Activated naive CD4-positive, alpha-beta T cell treated with anti-CD3 and anti-CD28 coated beads, Interleukin-2, amount 10 ng/mL, durations not matched to agents 7 days and 5 days (primary cell): ENCODE data around the gene ITPKB.

Experiments used
- CTCF ChIA-PET: fragments of 350-600 bp; sonication (Branson Sonifier 250); formaldehyde crosslinking; loops from one replicate; lab custom pipeline; 2021; ENCODE audit warnings: antibody characterized with exemption; lab: Charles Lee
- DNase-seq: peaks from one replicate; pipeline ENCODE4 v3.0.0-alpha.2; 2020
- H3K27ac Mint-ChIP-seq: one replicate; pipeline ENCODE4 v1.8.0; 2021; ENCODE audit warnings: mild to moderate bottlenecking, moderate library complexity, mixed read lengths
- H3K27me3 Mint-ChIP-seq: one replicate; pipeline ENCODE4 v1.8.0; 2021; ENCODE audit warnings: mild to moderate bottlenecking, mixed read lengths
- H3K36me3 Mint-ChIP-seq: one replicate; pipeline ENCODE4 v1.8.0; 2021; ENCODE audit warnings: mixed read lengths
- H3K4me1 Mint-ChIP-seq: one replicate; pipeline ENCODE4 v1.8.0; 2021; ENCODE audit warnings: mixed read lengths
- H3K4me3 Mint-ChIP-seq: one replicate; pipeline ENCODE4 v1.8.0; 2021; ENCODE audit warnings: mild to moderate bottlenecking, moderate library complexity, mixed read lengths
- H3K9me3 Mint-ChIP-seq: one replicate; pipeline ENCODE4 v1.8.0; 2021; ENCODE audit warnings: mixed read lengths

ITPKB gene

DNA sequence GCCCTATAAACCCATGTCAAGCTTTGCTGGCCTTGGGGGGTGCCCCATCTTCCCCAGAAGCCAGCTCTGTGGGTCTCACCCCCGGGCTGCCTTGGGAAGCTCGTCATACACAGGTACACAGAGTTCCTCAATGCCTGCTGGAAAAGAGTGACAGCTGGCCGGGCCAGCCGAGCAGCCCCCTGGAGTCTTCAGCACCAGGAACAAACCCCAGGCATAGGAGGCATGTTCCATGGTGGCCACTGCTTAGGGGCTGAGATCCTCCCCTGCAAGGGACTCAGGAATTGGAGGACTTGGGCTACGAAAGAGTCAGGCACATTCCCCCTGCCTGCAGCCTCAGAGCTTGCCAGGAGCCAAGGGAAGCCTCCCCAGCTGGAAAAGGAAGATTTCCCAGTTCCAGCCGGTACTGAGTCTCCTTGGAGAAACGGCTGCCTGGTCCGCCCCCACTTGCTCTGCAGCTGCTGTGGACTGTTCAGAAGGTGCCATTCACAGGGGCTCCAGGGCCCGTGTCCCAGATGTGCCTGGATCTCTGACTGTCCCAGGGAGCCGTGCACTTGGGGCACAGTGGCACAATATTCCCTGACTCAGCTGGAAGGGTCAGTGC, 101.0 kb downstream of the ITPKB start:
- peak; percentile 17 for DNase-seq
- peaks cover 57% of the 10 kb centered on the region for H3K36me3 Mint-ChIP-seq
- H3K27ac Mint-ChIP-seq: peak overlapping the region; percentile 37
- H3K9me3 Mint-ChIP-seq: no peaks in the 10 kb centered on the region
- CTCF ChIA-PET: interaction anchor here (1.0 to 1.6 kb wide), 3 partner anchors 12 to 191 kb away, joined by 3 read pairs; no protein-coding TSS in a partner anchor
- no peak overlapping the region for H3K4me3 Mint-ChIP-seq
- peaks cover 54% of the 10 kb centered on the region for H3K4me1 Mint-ChIP-seq
- H3K27me3 Mint-ChIP-seq: peaks cover 4% of the 10 kb centered on the region

DNA sequence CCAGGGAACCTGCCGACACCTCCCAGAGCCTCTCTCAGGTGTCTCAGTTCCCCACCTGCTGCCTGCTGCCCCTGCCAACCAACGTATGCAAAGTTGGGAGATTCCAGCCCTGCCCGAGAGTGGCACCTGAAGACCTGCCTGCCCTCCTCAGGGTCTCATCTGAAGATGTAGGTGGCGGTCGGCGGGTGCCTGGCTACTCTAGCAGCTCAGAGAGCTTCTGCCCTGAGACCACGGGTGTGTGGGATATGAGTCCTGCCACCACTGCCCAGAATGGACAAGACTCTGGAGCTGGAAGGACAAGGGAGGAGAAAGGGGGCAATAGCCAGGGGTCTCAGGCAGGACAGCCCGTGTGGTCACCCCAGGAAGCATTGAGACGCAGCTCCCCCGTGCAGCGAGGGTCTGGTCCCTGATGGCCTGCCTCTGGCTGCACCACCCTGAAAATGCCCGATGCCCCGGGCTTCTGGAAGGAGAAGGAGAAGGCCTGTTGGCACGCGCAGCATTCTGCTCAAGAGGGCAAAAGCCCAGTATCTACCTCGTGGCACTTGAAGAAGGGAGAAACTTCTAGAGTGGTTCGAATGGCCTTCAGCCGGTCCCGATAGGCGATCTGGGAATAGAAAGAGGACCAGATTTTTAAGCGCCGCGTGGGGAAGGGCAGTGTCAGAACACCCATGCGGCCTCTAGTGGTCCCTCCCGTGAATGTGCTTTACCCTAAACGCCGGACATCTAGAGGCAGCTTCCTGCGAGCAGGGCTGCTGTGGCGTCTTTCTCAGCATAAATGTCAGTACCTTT, 101.7 kb downstream of the ITPKB start:
- CTCF ChIA-PET: interaction anchor here (1.0 to 1.6 kb wide), 3 partner anchors 11 to 191 kb away, joined by 3 read pairs; no protein-coding TSS in a partner anchor
- Mint-ChIP-seq H3K9me3 (no peaks in the 10 kb centered on the region), H3K36me3 (peaks cover 62% of the 10 kb centered on the region), H3K4me1 (peaks cover 55% of the 10 kb centered on the region), H3K27me3 (peaks cover 4% of the 10 kb centered on the region), H3K4me3 (no peak overlapping the region), H3K27ac (peak overlapping the region; percentile 43)
- DNase-seq: no peak

DNA sequence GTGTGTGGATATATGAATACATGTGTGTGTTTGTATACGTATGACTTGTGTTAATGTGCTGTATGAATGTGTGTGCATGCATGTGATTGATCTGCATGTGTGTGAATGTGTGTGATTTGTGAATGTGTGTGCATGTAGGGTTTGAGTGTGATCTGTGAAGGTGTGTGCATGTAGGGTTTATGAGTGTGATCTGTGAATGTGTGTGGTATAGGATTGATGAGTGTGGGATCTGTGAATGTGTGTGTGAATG, 102.3 kb downstream of the ITPKB start:
- Mint-ChIP-seq H3K9me3 (no peaks in the 10 kb centered on the region), H3K27ac (peak overlapping the region; percentile 43), H3K4me1 (peaks cover 55% of the 10 kb centered on the region), H3K27me3 (peaks cover 4% of the 10 kb centered on the region), H3K4me3 (no peak overlapping the region), H3K36me3 (peaks cover 61% of the 10 kb centered on the region)
- CTCF ChIA-PET: interaction anchor here (2.1 kb wide), 1 partner anchor 11 kb away, joined by 10 read pairs; no protein-coding TSS in a partner anchor
- no peak for DNase-seq

DNA sequence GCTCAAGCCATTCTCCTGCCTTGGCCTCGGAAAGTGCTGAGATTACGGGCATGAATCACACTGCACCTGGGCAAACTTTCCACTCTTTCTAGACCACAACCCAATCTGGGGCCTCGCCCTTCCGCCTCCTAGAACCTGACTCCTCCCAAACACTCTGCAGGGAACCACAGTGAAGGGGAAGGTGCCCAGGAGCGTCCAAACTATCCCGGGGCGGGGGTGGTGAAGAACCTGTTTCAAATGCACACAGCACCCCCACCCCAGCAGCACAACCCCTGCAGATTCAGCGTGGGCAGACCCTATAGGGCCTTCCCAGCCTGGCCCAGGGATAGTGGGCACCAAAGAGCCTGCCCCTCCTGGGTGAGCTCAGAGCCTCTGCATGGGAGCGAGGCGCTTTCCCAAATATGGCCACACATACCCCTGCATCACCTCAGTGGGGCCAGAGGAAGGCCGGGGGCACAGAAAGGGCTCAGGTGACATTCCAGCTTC, 103.6 kb downstream of the ITPKB start:
- Mint-ChIP-seq H3K27me3 (peaks cover 4% of the 10 kb centered on the region), H3K4me1 (peaks cover 57% of the 10 kb centered on the region), H3K27ac (peak overlapping the region; percentile 95), H3K36me3 (peaks cover 66% of the 10 kb centered on the region), H3K9me3 (no peaks in the 10 kb centered on the region), H3K4me3 (peak overlapping the region; percentile 62)
- CTCF ChIA-PET: interaction anchor here (0.8 to 5.6 kb wide), 13 partner anchors 8 to 247 kb away, joined by 3 to 75 read pairs (median 4); partner anchors contain the start of gene ITPKB
- DNase-seq: peak; percentile 70

DNA sequence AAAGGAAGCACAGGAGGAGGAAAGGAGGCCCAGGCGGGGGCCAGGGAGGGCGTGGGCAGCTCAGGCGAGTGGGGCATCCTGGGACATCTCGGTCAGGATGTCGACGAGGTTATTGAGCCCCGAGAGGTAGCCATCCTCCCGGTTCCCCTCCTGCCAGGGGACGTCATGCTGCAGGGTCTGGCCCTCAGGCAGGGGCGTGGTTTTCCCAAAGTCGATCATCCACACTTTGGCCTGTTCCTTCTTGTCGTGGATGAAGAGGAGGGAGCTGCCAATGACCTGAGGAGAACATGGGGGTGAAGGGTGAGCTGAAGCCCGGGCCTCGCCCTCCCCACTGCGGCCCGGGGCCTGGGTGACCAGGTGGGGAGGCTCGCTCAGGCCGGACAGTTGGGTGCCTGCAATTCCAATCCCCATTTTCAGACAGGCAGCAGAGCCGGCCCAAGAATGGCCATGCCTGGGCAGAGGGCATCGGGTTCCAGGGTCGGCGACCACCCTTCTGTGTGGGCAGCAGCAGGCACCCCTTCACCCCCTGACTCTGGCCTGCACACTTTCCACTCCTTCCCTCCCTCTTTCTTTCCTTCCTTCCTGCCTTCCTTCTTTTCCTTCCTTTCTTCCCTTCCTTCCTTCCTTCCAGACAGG, 104.4 kb downstream of the ITPKB start:
- peaks cover 55% of the 10 kb centered on the region for H3K4me1 Mint-ChIP-seq
- DNase-seq: no peak
- peaks cover 65% of the 10 kb centered on the region for H3K36me3 Mint-ChIP-seq
- H3K27me3 Mint-ChIP-seq: peaks cover 4% of the 10 kb centered on the region
- peak overlapping the region; percentile 95 for H3K27ac Mint-ChIP-seq
- peak overlapping the region; percentile 62 for H3K4me3 Mint-ChIP-seq
- CTCF ChIA-PET: interaction anchor here (0.7 to 5.6 kb wide), 21 partner anchors 8 to 248 kb away, joined by 3 to 75 read pairs (median 4); partner anchors contain the start of gene ITPKB
- H3K9me3 Mint-ChIP-seq: no peaks in the 10 kb centered on the region

DNA sequence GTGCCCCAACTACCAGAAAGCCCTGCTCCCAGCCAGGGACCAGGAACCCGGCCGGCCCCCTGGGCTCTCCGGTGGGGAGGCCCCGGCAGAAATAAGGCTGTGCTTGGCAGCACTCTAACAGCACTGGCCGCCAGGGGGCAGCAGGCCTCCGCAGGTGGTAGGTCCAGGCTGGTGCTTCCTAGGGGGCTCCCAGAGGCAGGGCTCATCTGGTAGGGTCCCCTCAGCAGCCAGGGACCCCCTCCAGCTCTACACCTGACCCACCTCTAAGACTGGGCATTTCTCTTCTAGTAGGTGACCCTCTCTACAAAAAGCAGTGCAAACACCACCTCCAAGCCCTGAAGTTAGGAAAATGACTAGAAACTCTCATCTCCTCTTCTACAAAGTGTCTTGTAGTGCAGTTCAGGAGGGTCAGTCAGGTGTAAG, 104.9 kb downstream of the ITPKB start:
- Mint-ChIP-seq H3K4me1 (peaks cover 52% of the 10 kb centered on the region), H3K4me3 (peak overlapping the region; percentile 35), H3K9me3 (no peaks in the 10 kb centered on the region), H3K27me3 (peaks cover 4% of the 10 kb centered on the region), H3K36me3 (peaks cover 62% of the 10 kb centered on the region), H3K27ac (peak overlapping the region; percentile 83)
- CTCF ChIA-PET: interaction anchor here (0.7 to 5.6 kb wide), 21 partner anchors 9 to 248 kb away, joined by 3 to 75 read pairs (median 4); no protein-coding TSS in a partner anchor
- DNase-seq: peak; percentile 86

DNA sequence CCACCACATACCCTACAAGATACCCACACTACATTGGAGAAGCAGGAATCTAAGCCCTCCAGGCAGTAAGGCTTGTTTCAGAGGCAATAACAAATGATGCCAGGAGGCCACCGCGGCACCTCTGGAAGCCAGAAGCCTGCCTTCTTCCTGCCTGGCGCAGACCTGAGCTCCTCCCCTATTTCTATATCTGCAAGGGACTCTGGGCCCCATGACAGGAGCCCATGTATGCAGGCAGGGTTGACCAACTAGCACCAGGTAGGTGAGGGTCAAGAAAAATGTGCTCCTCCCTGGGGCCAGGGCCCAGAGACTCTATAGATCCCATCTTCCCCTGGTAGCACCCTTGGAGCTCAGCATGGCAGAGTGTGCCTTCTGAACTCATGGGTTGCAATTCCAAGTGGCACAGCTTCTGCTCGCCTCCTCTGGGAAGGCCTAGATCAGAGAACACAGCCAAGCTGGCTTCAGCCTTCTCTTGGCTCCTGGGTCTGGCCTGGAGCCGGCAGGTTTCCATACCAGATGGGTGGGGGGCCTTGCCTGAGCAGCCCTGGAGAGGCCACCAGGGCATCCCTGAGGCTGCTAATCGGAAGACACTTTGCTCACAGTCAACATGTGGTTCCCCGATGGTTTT, 105.4 kb downstream of the ITPKB start:
- no peak overlapping the region for H3K4me3 Mint-ChIP-seq
- peak overlapping the region; percentile 71 for H3K27ac Mint-ChIP-seq
- H3K9me3 Mint-ChIP-seq: no peaks in the 10 kb centered on the region
- peaks cover 4% of the 10 kb centered on the region for H3K27me3 Mint-ChIP-seq
- DNase-seq: peak; percentile 20
- peaks cover 52% of the 10 kb centered on the region for H3K4me1 Mint-ChIP-seq
- peaks cover 58% of the 10 kb centered on the region for H3K36me3 Mint-ChIP-seq
- CTCF ChIA-PET: interaction anchor here (0.7 to 5.6 kb wide), 19 partner anchors 9 to 248 kb away, joined by 3 to 75 read pairs (median 4); no protein-coding TSS in a partner anchor

DNA sequence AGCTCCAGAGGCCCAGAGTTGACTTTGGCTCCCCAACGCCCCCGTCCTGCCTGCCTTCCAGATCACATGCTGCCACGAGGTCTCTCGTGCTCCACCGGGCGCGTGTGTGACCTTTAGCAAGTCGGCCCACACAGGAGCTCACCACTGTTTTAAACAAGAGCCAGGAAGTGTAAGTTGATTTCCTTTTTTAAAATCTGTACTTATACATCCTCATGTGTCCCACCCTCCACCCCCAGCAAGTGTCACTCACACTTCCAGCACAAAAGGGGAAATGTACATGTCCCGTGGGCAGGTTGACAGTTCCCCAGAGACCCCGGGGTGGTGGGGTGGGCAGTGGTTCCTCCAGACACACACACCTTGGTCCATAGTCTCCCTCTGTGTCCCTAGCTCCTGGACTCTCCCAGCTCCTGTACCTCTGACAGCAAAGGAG, 106.1 kb downstream of the ITPKB start:
- Mint-ChIP-seq H3K4me3 (no peak overlapping the region), H3K9me3 (no peaks in the 10 kb centered on the region), H3K36me3 (peaks cover 55% of the 10 kb centered on the region), H3K4me1 (peaks cover 52% of the 10 kb centered on the region), H3K27ac (peak overlapping the region; percentile 71), H3K27me3 (peaks cover 4% of the 10 kb centered on the region)
- CTCF ChIA-PET: interaction anchor here (1.1 to 5.6 kb wide), 13 partner anchors 10 to 236 kb away, joined by 3 to 75 read pairs (median 5); no protein-coding TSS in a partner anchor
- peak; percentile 21 for DNase-seq

DNA sequence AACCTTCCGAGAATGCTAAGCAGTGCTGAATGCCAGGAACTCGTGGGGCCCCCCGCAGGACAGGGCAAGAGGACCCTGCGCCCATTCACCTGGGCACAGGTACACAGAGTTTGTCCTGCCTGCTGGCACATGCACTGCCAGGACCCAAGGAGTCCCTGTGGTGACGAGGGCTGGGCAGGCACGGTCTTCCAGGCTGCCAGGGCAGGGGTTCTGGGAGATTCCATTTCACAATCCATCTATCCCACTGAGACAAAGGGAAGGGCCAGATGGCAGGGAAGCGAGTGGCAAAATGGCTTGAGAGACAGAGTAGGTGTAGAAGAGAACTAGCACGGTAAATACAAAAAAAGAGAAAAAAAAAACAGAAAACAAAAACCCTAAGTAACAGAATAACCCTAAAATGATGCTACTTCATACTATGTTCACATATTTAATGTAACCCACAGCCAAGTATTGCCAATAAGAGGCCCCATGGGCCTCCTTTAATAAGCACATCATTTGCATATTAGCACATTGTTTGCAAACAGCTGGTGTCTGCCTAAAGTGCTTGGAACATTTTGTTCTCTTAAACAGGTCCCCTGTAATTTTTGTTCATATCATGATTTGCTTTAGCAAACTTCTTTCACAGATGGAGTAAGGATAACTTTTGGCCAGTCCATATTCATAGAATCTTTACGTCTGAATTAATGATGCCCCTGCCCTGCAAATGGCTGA, 106.8 kb downstream of the ITPKB start:
- CTCF ChIA-PET: interaction anchor here (1.3 to 5.6 kb wide), 9 partner anchors 11 to 236 kb away, joined by 3 to 75 read pairs (median 11); no protein-coding TSS in a partner anchor
- peaks cover 4% of the 10 kb centered on the region for H3K27me3 Mint-ChIP-seq
- H3K36me3 Mint-ChIP-seq: peaks cover 55% of the 10 kb centered on the region
- peaks cover 57% of the 10 kb centered on the region for H3K4me1 Mint-ChIP-seq
- no peak overlapping the region for H3K4me3 Mint-ChIP-seq
- H3K9me3 Mint-ChIP-seq: no peaks in the 10 kb centered on the region
- peak; percentile 12 for DNase-seq
- peak overlapping the region; percentile 71 for H3K27ac Mint-ChIP-seq

DNA sequence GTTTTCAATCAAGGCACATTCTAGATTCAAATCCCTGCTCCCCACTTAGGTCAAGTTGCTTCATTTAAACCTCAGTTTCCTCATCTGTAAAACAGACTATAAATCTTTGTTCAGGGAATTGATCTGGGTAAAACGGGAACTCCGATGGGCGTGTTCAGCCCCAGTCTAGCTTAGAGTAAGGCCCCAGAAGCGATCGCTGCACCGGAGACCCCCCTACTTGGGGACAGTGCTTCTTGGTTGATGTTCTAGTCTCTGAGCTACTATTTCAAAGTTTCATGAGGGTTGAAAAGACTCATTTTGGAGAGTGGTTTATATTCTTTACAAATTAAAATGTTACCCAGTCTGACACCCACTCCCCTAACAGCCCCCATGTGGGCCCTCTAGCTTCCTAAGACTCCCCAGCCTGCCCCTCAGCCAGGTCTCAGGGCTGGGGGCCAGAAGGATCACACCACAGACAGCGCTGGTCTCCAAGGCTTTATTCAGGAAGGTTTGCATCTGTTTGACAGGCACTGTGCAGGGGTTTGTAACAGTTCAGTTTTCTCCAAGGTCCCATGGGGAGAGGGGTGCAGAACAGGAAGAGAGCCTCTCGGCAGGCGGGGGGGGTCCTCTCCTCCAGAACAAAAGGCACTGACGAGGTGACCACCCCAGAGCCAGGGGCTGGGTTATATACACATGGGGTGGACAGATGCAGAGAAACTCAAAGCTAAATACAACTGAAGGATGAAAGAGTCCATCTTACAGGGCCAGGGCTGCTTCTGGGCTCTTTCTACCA, 107.7 kb downstream of the ITPKB start:
- H3K27ac Mint-ChIP-seq: no peak overlapping the region
- DNase-seq: no peak
- CTCF ChIA-PET: interaction anchor here (5.6 kb wide), 1 partner anchor 196 kb away, joined by 75 read pairs; no protein-coding TSS in a partner anchor
- peaks cover 52% of the 10 kb centered on the region for H3K36me3 Mint-ChIP-seq
- H3K27me3 Mint-ChIP-seq: peaks cover 6% of the 10 kb centered on the region
- H3K4me1 Mint-ChIP-seq: peaks cover 57% of the 10 kb centered on the region
- H3K4me3 Mint-ChIP-seq: no peak overlapping the region
- no peaks in the 10 kb centered on the region for H3K9me3 Mint-ChIP-seq

DNA sequence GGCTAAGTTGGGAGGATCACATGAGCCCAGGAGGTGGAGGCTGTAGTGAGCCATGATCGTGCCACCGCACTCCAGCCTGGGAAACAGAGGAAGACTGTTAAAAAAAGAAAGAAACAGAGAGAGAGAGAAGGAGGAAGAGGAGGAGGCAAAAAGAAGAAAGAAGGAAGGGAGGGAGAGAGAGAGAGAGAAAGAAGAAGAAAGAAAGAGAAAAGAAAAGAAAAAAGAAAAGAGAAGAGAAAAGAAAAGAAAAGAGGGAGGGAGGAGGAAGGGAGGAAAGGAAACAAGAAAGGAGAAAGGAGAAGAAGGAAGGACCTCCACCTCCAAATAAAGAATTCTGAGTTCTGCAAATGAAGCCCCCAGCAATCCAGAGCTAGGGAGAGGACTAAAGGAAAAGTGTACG, 108.5 kb downstream of the ITPKB start:
- Mint-ChIP-seq H3K27ac (no peak overlapping the region), H3K4me3 (no peak overlapping the region), H3K36me3 (peaks cover 49% of the 10 kb centered on the region), H3K27me3 (peaks cover 14% of the 10 kb centered on the region), H3K9me3 (no peaks in the 10 kb centered on the region), H3K4me1 (peaks cover 54% of the 10 kb centered on the region)
- no peak for DNase-seq
- CTCF ChIA-PET: no interaction called here

DNA sequence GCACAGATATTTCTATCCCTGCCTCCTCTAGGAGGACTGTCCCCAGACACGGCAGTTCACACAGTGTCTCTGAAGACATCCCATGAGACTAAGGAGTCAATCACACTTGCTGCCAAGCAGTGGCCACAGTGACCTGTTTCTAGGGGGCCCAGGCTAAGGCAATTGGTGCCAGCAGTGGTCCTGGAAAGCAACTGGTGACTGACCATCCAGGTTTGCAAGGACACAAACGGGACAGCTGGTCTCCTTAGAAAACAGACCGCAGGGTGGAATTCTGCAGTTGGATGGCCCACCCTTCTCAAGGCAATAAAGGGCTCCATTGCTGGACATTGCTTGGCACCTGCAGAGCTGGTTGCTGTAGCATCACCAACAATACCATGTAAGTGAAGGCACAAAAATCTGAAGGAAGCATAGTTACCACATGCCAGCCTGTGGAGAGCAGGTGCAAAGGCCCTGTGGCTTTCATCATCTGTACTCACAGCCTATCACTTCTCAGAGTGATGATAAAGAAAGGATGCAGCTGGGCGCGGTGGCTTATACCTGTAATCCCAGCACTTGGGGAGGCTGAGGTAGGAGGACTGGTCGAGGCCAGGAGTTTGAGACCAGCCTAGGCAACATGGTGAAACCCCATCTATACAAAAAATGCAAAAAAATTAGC, 109.1 kb downstream of the ITPKB start:
- no peak for DNase-seq
- Mint-ChIP-seq H3K9me3 (no peaks in the 10 kb centered on the region), H3K27ac (no peak overlapping the region), H3K4me3 (no peak overlapping the region), H3K36me3 (peaks cover 43% of the 10 kb centered on the region), H3K27me3 (peaks cover 16% of the 10 kb centered on the region), H3K4me1 (peaks cover 48% of the 10 kb centered on the region)
- CTCF ChIA-PET: interaction anchor here (1.3 kb wide), 1 partner anchor 197 kb away, joined by 3 read pairs; no protein-coding TSS in a partner anchor
